MCF 10A (cell line): ENCODE measurements around the gene APBA1. TPM values are rescaled to one million over a fixed set of nuclear protein-coding genes. Genes with fewer than 3 reads are reported as not detected.

ENCODE experiments used
- BruUV-seq: library from RNA; stranded (reverse); fragments of 400-500 nt; replicated peaks from 2 replicates; lab custom pipeline; 2021; lab: Mats Ljungman, UMichigan
- CTCF ChIA-PET: fragments of 300-600 bp; sonication (Branson Sonifier 250); formaldehyde crosslinking; extraction: SDS; loops from one replicate; lab custom pipeline; 2021; ENCODE audit warnings: antibody characterized with exemption, inconsistent platforms; lab: Yijun Ruan, JAX
- POLR2A ChIA-PET: fragments of 300-600, 350-650 bp; sonication (Branson Sonifier 250); formaldehyde crosslinking; extraction: SDS; loops from one replicate; lab custom pipeline; 2020; ENCODE audit warnings: antibody characterized with exemption, inconsistent platforms; lab: Yijun Ruan, JAX
- DNase-seq: peaks from one replicate; pipeline ENCODE4 v3.0.0-alpha.2; 2018; ENCODE audit not compliant: unreplicated experiment
- H3K27ac Mint-ChIP-seq: one replicate; pipeline ENCODE4 v1.8.0; 2022; ENCODE audit warnings: mild to moderate bottlenecking, low read depth, mixed read lengths; ENCODE audit not compliant: unreplicated experiment
- H3K27me3 Mint-ChIP-seq: one replicate; pipeline ENCODE4 v1.8.0; 2022; ENCODE audit warnings: mixed read lengths; ENCODE audit not compliant: insufficient read depth, unreplicated experiment
- H3K36me3 Mint-ChIP-seq: one replicate; pipeline ENCODE4 v1.8.0; 2022; ENCODE audit warnings: mild to moderate bottlenecking, moderate library complexity, mixed read lengths; ENCODE audit not compliant: insufficient read depth, unreplicated experiment
- H3K4me1 Mint-ChIP-seq: one replicate; pipeline ENCODE4 v1.8.0; 2022; ENCODE audit warnings: mixed read lengths; ENCODE audit not compliant: insufficient read depth, unreplicated experiment
- H3K4me3 Mint-ChIP-seq: one replicate; pipeline ENCODE4 v1.8.0; 2022; ENCODE audit warnings: mild to moderate bottlenecking, moderate library complexity, mixed read lengths; ENCODE audit not compliant: unreplicated experiment
- H3K9me3 Mint-ChIP-seq: one replicate; pipeline ENCODE4 v1.8.0; 2022; ENCODE audit warnings: mixed read lengths; ENCODE audit not compliant: unreplicated experiment
- CTCF ChIP-seq: fragments of 200-600 bp; IDR thresholded peaks from one replicate; pipeline ENCODE4 v1.8.0; 2022; ENCODE audit warnings: antibody characterized with exemption, mild to moderate bottlenecking; ENCODE audit not compliant: unreplicated experiment
- intact Hi-C: fragments of 100-400 bp; cut with micrococcal nuclease; formaldehyde crosslinking; loops from 2 replicates; pipeline ENCODE4 v1.14.1; 2022
- total RNA-seq: library from RNA; stranded (reverse); gene quantifications from 2 replicates; pipeline ENCODE4 v1.2.3, GENCODE V29; 2022

The APBA1 gene
- total RNA-seq, 1 experiment from 2014 or later: 0.07 TPM

DNA sequence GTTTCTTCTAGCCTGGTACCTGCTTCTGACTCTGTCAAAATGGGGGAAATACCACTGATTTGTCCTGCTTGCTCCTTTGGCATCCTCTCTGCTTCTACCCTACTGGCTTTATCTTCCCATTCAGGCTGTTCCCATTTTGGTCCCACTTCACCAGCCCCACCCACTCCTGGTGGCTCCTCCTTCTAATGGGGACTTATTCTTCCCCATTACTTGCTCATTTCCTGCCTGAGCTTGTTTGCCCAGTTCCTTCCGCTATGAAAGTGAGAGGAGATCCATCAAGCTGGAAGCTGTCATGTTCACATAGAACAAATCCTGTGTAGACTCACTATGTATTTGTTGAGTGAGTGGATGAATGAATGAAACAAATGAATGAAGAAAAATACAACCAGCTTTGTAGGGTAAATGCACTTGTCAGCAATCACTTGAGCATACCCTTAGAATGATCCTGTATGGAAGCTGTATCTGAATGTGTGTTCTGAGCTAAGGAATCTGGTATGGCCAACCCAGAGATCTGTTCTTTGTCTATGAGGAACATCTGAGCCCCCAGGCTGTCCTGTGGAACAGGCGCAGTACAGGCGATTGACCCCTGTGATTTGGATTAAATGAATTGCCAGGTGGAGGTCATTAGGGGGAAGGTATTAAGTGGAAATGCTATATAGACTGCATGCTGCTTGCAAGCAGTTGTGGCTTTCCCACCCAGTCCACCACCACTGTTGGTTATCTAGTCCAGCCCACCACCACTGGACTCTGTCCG lies 89.5 kb downstream of the APBA1 start:
- H3K4me3 Mint-ChIP-seq: no peak overlapping the region
- intact Hi-C loops: loop anchor here (10.0 kb wide), 1 partner anchor 1862 kb away; no protein-coding TSS in a partner anchor

DNA sequence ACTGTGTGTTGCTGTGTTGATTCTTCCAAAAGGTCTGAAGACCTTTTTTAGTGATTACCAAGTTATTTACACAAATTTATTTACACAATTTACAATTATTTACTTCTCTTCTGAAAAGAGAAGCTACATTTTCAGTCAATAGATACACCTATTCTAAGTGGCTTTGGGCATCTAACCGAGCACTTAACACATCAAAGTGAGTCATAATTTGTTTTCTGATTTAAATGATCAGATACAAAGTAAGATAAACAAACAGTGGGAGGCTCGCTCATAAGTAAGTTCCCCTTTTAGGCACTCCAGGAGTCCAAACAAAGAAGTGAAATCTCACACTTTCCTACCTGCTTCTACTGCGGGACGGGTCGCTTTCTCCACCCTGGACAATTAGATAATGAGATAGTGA lies 90.2 kb downstream of the APBA1 start:
- no TSS peak for BruUV-seq
- no peak for DNase-seq
- POLR2A ChIA-PET: no interaction called here
- peaks cover 6% of the 10 kb centered on the region for H3K27me3 Mint-ChIP-seq
- no peaks in the 10 kb centered on the region for H3K9me3 Mint-ChIP-seq
- CTCF ChIA-PET: interaction anchor here (2.5 kb wide), 1 partner anchor 160 kb away, joined by 9 read pairs; no protein-coding TSS in a partner anchor
- intact Hi-C loops: loop anchor here (10.0 kb wide), 1 partner anchor 1863 kb away; no protein-coding TSS in a partner anchor
- H3K27ac Mint-ChIP-seq: no peak overlapping the region
- H3K4me3 Mint-ChIP-seq: no peak overlapping the region
- H3K4me1 Mint-ChIP-seq: no peaks in the 10 kb centered on the region
- no peak for TF ChIP-seq CTCF
- H3K36me3 Mint-ChIP-seq: no peaks in the 10 kb centered on the region

More for the DNA sequence above, 89.5 kb downstream of the APBA1 start:
- Mint-ChIP-seq H3K4me1 (no peaks in the 10 kb centered on the region), H3K27ac (no peak overlapping the region), H3K9me3 (no peaks in the 10 kb centered on the region), H3K36me3 (no peaks in the 10 kb centered on the region), H3K27me3 (peaks cover 14% of the 10 kb centered on the region)
- ChIA-PET CTCF (interaction anchor here (0.6 to 2.5 kb wide), 3 partner anchors 34 to 551 kb away, joined by 3 to 9 read pairs (median 4); no protein-coding TSS in a partner anchor), POLR2A (no interaction called here)
- no peak for TF ChIP-seq CTCF
- no TSS peak for BruUV-seq
- DNase-seq: peak; percentile 7

DNA sequence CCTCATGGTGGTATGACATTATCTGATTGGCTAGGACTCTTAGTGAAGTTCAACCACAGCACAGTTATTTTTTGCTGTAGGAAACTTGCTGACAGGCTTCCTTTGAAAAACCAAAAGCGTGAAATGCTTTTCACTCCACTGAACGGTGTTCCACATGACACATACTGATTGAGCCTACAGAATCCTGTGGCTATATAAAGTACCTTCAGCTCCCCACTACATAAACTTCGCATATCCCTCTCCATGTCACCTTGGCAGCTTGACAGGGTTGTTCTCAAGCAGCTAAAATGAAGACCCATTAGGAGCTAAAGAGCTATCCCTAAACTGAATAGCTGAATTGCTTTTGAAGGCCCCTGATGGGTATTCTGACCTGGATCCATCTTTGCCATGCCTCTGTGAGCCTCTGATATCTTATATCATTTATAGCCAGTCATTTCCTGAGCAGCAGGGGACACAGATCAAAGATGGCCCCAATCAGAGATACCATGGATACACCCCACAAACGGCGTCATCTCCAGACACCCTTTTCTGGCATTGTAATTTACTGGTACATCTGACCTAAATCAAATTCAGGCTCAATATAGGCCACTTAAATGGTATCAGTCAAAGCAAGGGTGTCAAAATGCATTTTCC lies 91.5 kb downstream of the APBA1 start:
- Mint-ChIP-seq H3K4me3 (no peak overlapping the region), H3K4me1 (no peaks in the 10 kb centered on the region), H3K9me3 (no peaks in the 10 kb centered on the region), H3K27me3 (no peaks in the 10 kb centered on the region), H3K27ac (no peak overlapping the region), H3K36me3 (no peaks in the 10 kb centered on the region)
- ChIA-PET POLR2A (interaction anchor here (0.8 kb wide), 1 partner anchor 12 kb away, joined by 3 read pairs; no protein-coding TSS in a partner anchor), CTCF (interaction anchor here (0.6 to 1.5 kb wide), 2 partner anchors 25 to 158 kb away, joined by 3 read pairs; no protein-coding TSS in a partner anchor)
- BruUV-seq: no TSS peak
- no peak for DNase-seq
- intact Hi-C loops: loop anchor here (10.0 kb wide), 1 partner anchor 1864 kb away; no protein-coding TSS in a partner anchor
- no peak for TF ChIP-seq CTCF
